Smooth muscle cell (in vitro differentiated cells): ENCODE results near the gene SPACA6. TPM values are rescaled to one million over a fixed set of nuclear protein-coding genes. Genes with fewer than 3 reads are reported as not detected.

ENCODE experiments used
- DNase-seq: peaks from one replicate; lab custom pipeline; 2025; ENCODE audit not compliant: unreplicated experiment; lab: John Stamatoyannopoulos, UW
- H2AFZ ChIP-seq: fragments of 200-600 bp; sonication (generic); 2 replicates; pipeline ENCODE4 v1.6.0; 2016; ENCODE audit warnings: antibody characterized with exemption, low read depth, mild to moderate bottlenecking
- H3F3A ChIP-seq: fragments of 200-600 bp; sonication (generic); 2 replicates; pipeline ENCODE4 v1.6.0; 2017; ENCODE audit warnings: antibody characterized with exemption, low read depth
- H3K27ac ChIP-seq: fragments of 200-600 bp; sonication (generic); 2 replicates; pipeline ENCODE4 v1.5.1; 2016; ENCODE audit warnings: low read depth, mild to moderate bottlenecking
- H3K27me3 ChIP-seq: fragments of 200-600 bp; sonication (generic); 2 replicates; pipeline ENCODE4 v1.6.1; 2016; ENCODE audit warnings: low read depth, mild to moderate bottlenecking
- H3K36me3 ChIP-seq: fragments of 200-600 bp; sonication (generic); 2 replicates; pipeline ENCODE4 v1.5.1; 2016; ENCODE audit warnings: low read depth
- H3K4me1 ChIP-seq: fragments of 200-600 bp; sonication (generic); 2 replicates; pipeline ENCODE4 v1.5.1; 2016; ENCODE audit warnings: low read depth
- H3K4me2 ChIP-seq: fragments of 200-600 bp; sonication (generic); 2 replicates; pipeline ENCODE4 v1.6.0; 2016; ENCODE audit warnings: mild to moderate bottlenecking
- H3K4me3 ChIP-seq: fragments of 200-600 bp; sonication (generic); 2 replicates; pipeline ENCODE4 v1.5.1; 2016; ENCODE audit warnings: mild to moderate bottlenecking
- H3K79me2 ChIP-seq: fragments of 200-600 bp; sonication (generic); 2 replicates; pipeline ENCODE4 v1.6.0; 2016; ENCODE audit warnings: low read depth, mild to moderate bottlenecking
- H3K9ac ChIP-seq: fragments of 200-600 bp; sonication (generic); 2 replicates; pipeline ENCODE4 v1.6.0; 2016; ENCODE audit warnings: low read depth
- H3K9me3 ChIP-seq: fragments of 200-600 bp; sonication (generic); replicated peaks from 2 replicates; pipeline ENCODE4 v1.5.1; 2016; ENCODE audit warnings: low read depth
- H4K20me1 ChIP-seq: fragments of 200-600 bp; sonication (generic); 2 replicates; pipeline ENCODE4 v1.6.0; 2016; ENCODE audit warnings: low read depth
- CTCF ChIP-seq: fragments of 200-600 bp; sonication (generic); IDR thresholded peaks from 2 replicates; pipeline ENCODE4 v1.5.1; 2017; ENCODE audit warnings: borderline replicate concordance, mild to moderate bottlenecking, antibody characterized with exemption; ENCODE audit not compliant: insufficient read depth, poor library complexity, severe bottlenecking
- WGBS: methylation state at CpG from one replicate; pipeline ENCODE4 v1.1.7; 2016; ENCODE audit warnings: low lambda C conversion rate; 5-methylcytosine and 5-hydroxymethylcytosine counted together
- polyA plus RNA-seq: library from polyadenylated mRNA; unstranded; fragments of >200 nt; fragmentation: Nextera tagmentation; extraction: Ambion mirVana; gene quantifications from 2 replicates; pipeline ENCODE4 v1.2.1, GENCODE V29; 2016
- total RNA-seq: library from RNA; depleted of rRNA; stranded (reverse); fragments of >200 nt; gene quantifications from 2 replicates; pipeline ENCODE4 v1.2.3, GENCODE V29; 2014

SPACA6 gene
- total and polyA plus RNA-seq, 2 experiments from 2014 or later: 3.0 to 4.1 TPM

DNA sequence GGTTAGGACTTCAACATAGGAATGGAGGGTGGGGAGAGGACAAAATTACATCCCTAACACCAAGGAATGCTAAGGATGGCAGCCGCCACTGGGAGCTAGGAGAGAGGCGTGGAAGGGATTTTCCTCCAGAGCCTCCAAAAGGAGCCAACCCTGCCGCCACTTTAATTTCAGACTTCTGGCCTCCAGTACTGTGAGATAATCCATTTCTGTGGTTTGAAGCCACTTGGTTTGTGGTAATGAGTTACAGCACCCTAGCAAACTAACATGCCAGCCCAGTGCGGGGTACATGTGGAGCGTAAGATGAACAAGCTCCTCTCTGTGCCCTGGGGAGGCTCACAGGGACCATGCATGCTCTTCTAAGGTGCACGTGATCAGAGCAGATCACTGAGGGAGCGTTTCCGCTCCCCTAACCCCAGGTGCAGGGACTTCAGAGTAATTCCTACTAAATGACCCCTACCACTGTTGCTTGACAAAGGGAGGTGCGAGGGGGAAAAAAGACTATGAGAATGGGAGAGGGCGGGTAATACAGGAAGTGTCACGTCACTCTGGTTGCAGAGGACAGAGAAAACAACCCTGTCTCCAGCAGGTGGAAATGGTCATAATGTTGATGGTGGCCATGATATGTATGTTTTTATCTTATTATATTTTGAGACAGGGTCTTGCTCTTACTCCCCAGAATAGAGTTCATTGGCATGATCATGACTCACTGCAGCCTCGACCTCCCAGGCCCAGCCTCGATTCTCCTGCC lies 46.5 kb downstream of the SPACA6 start:
- DNase-seq: no peak
- WGBS: 72% methylated on average over 13 of the region's 13 CpGs
- Histone ChIP-seq H3F3A (no peaks in the 10 kb centered on the region), H3K36me3 (no peaks in the 10 kb centered on the region), H3K4me2 (no peak overlapping the region), H3K4me1 (no peaks in the 10 kb centered on the region), H3K4me3 (no peak overlapping the region), H3K9me3 (no peaks in the 10 kb centered on the region), H2AFZ (no peak overlapping the region), H3K9ac (no peak overlapping the region), H3K27ac (no peak overlapping the region), H4K20me1 (no peaks in the 10 kb centered on the region), H3K27me3 (no peaks in the 10 kb centered on the region), H3K79me2 (no peaks in the 10 kb centered on the region)
- TF ChIP-seq CTCF: no peak

DNA sequence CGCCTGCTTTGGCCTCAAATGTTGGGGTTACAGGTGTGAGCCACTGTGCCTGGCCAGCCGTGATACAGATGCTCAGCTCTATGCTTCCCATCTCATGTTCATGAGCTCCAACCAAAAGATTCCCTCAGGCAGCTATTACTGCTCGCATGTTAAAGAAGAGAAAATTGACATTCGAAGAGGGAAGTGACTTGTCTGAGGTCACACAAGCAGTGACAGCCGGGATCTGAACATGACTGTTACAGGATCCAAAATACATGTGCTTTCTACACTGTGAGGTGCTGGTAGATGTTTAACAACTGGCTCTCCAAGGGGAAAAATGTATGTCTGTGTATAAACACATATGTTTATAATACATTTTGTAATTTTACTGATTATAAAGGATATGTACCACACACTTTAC lies 47.2 kb downstream of the SPACA6 start:
- Histone ChIP-seq H3K27ac (no peak overlapping the region), H4K20me1 (no peaks in the 10 kb centered on the region), H3K27me3 (no peaks in the 10 kb centered on the region), H3K4me3 (no peak overlapping the region), H3K4me1 (no peaks in the 10 kb centered on the region), H3F3A (no peaks in the 10 kb centered on the region), H3K79me2 (no peaks in the 10 kb centered on the region), H3K36me3 (no peaks in the 10 kb centered on the region), H3K9me3 (no peaks in the 10 kb centered on the region), H3K9ac (no peak overlapping the region), H2AFZ (no peak overlapping the region), H3K4me2 (no peak overlapping the region)
- TF ChIP-seq CTCF: no peak
- 78% methylated on average over 5 of the region's 5 CpGs for WGBS
- DNase-seq: no peak

GRCh38 chr19:51742789-51743188 lies 49.7 kb downstream of the SPACA6 start:
- H4K20me1 ChIP-seq: no peaks in the 10 kb centered on the region
- H2AFZ ChIP-seq: no peak overlapping the region
- 60% methylated on average over 6 of the region's 6 CpGs for WGBS
- H3K4me3 ChIP-seq: no peak overlapping the region
- H3K27ac ChIP-seq: peak overlapping the region; percentile 74
- no peak for DNase-seq
- H3K9ac ChIP-seq: no peak overlapping the region
- H3K4me2 ChIP-seq: no peak overlapping the region
- H3F3A ChIP-seq: no peaks in the 10 kb centered on the region
- H3K36me3 ChIP-seq: no peaks in the 10 kb centered on the region
- no peaks in the 10 kb centered on the region for H3K9me3 ChIP-seq
- TF ChIP-seq CTCF: no peak
- no peaks in the 10 kb centered on the region for H3K79me2 ChIP-seq
- no peaks in the 10 kb centered on the region for H3K27me3 ChIP-seq
- H3K4me1 ChIP-seq: no peaks in the 10 kb centered on the region

GRCh38 chr19:51743405-51743804 lies 50.3 kb downstream of the SPACA6 start:
- no peaks in the 10 kb centered on the region for H3K9me3 ChIP-seq
- H3K4me3 ChIP-seq: no peak overlapping the region
- 75% methylated on average over 3 of the region's 3 CpGs for WGBS
- H3K27me3 ChIP-seq: no peaks in the 10 kb centered on the region
- H3K27ac ChIP-seq: peak overlapping the region; percentile 74
- no peak for DNase-seq
- no peaks in the 10 kb centered on the region for H3K36me3 ChIP-seq
- no peaks in the 10 kb centered on the region for H4K20me1 ChIP-seq
- no peaks in the 10 kb centered on the region for H3F3A ChIP-seq
- no peaks in the 10 kb centered on the region for H3K4me1 ChIP-seq
- no peak overlapping the region for H3K4me2 ChIP-seq
- H3K9ac ChIP-seq: no peak overlapping the region
- no peak for TF ChIP-seq CTCF
- no peak overlapping the region for H2AFZ ChIP-seq
- no peaks in the 10 kb centered on the region for H3K79me2 ChIP-seq
